Right renal pelvis (tissue), 4 donors: ENCODE measurements around the gene NUDT13. TPM values are rescaled to one million over a fixed set of nuclear protein-coding genes. Genes with fewer than 3 reads are reported as not detected.

ENCODE experiments used
- DNase-seq, 4 donors: peaks; one replicate each; pipeline ENCODE4 v3.0.0-alpha.2; 2013; ENCODE audit warnings: low read depth in 4 of 4, low spot score in 3 of 4, missing footprints in 1 of 4
- polyA plus RNA-seq, 4 donors: library from polyadenylated mRNA; unstranded; fragments of 120-200 nt; gene quantifications; one replicate each; pipeline ENCODE4 v1.2.1, GENCODE V29; 2013; ENCODE audit not compliant: insufficient read length in 4 of 4

The NUDT13 gene
- 1 to 10 TPM; 4.8 to 7.0 (median 5.5) TPM for polyA plus RNA-seq

DNA sequence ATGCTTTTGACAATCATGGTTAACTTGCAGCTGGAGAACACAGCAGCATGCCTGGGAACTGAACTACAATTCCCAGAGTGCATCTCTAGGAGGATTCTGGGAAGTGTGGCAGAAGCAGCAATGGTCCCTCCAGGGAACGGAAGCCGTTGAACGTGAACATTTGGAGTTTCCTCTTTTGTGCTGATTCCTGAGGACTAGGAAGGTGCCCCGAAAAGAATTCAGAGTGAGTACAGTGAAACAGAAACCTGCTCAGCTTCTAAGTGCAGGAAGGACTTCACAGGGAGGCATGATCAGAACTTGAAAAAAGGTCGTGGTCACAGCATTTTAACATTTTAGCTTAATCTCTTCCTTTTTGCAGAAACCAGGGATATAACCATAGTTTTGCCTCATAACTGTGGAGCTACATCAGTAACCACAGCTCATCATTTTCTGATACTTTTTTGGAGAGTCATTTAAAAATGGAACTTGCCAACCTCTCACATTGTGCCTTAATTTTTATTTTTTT lies at the start of gene NUDT13:
Gene NUDT13, plus strand, starts transcription at position 111 of the 505 bp plus-strand sequence. CDS start 3,911 bp downstream, outside the sequence.
- DNase-seq: peak; percentile 70 to 79 (median 74)

- DNase-seq: peak in 1 of 4 donors; percentile 15
Observed at GRCh38 chr10:73060738-73061635, 49.3 kb upstream of the NUDT13 start.

- no peak for DNase-seq
Observed at GRCh38 chr10:73061743-73062142, 48.5 kb upstream of the NUDT13 start.

DNA sequence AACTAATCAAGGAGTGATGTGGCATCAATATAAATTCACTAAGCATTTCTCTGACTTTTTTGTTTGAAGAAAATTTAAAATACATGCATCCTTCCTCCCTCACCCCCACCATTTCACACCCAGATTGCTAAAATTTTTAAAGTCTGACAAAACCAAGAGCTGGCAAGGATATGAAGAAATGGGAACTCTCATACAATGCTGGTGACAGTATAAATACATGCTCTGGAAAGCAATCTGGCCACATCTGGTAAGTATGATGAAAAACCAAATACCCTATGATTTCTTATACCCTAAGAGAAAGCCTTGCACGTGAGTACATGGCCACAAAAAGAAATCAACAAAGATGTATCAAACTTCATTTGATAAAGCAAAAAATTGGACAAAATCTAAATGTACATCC lies 44.8 kb upstream of the NUDT13 start:
- no peak for DNase-seq

DNA sequence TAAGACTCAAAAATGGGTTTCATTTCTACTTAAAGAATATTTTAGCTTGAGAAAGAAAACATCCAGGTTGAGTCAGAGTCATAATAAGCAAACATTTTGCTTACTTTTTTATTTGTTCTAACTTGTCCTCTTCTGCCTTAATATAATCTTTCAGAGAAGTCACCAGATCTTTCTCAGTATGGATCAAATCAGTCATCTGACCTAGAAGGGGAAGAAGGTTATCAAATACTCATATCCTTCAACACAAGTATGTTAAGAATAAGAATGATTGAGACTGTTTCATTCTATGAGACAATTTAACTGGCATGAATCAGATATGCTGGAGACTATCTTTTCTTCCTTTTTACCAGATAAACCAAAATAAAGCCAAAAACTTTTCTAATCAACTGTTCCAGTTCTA lies 36.6 kb upstream of the NUDT13 start:
- no peak for DNase-seq

GRCh38 chr10:73075829-73076228 lies 34.4 kb upstream of the NUDT13 start:
- DNase-seq: no peak

DNA sequence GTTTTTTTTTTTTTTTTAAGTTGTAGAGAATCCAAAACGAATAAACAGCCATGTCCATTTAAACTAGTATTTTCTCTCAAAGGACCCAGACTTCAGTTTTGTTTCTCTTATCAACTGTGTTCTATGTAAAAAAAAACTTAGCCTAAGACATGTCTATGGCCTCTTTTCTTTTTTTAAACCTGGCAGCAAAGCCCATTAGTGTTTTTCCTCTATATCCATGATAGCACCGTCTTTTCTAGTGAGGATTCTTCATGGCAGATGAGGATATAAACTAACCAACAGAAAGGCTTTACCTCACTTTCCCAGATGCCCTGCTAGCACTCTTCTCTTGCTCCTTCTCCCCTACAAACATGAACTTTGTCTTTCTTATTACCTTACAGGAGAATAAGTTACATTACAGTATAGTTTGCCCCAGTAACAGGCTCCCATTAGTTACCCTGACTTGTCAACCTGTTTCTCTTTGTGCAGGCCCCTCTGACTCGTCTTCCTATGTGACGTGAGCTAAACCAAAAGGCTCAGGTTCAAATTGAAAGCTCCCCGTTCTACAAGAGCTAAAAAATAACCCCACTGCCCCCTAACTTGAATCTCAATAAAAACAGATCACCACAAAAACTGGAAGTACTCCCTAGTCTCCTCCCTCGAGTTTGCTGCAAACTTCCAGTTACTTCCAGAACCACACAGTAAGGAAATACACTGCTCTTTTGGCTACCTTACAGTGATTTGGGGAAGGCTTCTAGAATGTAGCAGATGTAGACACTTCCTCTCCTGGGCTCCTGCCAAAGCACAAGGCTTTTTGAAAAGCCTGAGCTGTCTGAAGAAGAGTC lies 33.7 kb upstream of the NUDT13 start:
- peak in 1 of 4 donors; percentile 56 for DNase-seq

DNA sequence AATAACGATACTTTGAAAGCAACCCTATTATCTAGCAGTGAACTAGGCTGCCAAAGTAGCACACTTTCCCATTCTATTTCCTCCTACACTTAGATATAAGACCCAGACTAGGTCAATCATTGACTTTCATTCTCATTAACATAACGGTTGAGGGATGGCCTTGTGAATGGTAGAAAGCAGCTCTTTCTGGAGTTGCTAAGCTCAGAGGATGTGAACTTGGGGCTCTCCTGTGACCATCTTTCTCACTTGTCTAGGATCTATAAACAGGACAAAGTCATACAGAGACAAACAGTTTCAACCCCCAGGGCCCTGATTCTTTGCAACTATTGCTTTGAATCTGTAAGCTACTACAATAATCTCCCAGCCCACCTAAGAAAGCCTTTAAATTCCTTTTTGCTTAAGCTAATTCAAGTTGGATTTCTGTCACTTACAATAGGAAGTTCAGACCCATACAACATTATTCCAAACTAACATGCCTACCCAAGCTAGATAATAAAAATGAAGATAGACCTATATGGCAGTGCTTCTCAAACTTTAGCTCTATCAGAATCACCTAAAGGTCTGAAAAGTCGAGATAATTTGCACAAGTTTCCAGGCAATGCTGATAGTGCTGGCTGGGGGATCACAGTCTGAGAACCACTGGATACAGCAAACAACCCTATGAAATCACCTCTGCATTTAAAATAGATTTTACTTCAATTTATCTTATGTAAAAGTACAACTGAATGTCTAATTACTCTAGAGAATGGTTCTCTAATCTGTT lies 30.3 kb upstream of the NUDT13 start:
- DNase-seq: peak in 1 of 4 donors; percentile 12

DNA sequence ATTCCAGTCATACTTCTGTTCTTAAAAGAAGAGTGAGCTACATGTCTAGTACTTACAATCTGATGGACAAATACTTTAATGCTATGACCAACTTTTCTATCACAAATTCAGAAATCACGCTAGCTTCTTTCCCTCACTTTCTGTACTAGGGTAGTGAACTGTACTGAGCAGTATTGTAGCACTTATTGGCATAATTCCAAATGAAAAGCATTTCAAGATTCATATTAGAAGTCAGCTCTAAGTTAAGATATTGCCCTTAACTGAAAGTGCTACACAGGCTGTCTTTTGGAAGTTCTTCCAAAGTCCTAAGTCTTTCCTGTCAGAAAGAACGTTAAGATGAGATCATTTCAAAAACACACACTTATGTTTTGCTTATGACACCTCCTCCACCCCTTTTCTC lies 27.0 kb upstream of the NUDT13 start:
- DNase-seq: no peak

GRCh38 chr10:73084209-73084608 lies 26.0 kb upstream of the NUDT13 start:
- DNase-seq: no peak

DNA sequence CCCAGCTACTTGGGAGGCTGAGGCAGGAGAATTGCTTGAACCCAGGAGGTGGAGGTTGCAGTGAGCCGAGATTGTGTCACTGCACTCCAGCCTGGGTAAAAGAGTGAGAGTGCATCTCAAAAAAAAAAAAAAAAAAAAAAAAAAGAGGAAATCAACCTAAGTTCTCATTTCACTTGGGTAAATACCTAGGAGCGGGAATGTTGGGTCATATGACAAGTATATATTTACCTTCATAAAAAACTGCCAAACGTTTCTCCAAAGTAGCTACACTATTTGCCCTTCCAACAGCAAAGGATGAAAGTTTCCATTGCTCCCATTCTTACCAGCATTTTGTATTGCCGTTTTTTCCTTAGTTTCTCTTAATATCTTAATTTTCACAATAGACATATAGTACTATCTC lies 23.4 kb upstream of the NUDT13 start:
- DNase-seq: no peak

DNA sequence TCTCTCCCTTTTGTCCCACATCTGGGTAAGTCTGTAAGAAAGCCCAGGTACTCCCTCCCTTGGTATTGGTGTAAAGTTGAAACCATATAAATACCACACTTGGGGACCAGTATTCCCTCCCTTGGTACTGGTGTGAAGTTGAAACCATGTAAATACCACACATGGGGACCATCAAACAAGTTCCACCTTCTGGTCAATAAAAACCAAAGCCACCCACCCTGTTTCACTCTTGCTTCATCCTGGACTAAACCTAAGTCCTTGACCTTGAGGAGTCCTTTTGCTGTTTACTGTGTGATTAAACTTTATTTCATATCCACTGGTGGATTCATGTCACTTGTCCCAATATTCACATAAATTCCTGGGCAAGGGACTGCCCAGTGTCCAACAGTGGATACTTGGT lies 22.0 kb upstream of the NUDT13 start:
- no peak for DNase-seq

- no peak for DNase-seq
Observed at GRCh38 chr10:73092830-73093229, 17.4 kb upstream of the NUDT13 start.

- peak in 1 of 4 donors; percentile 5 for DNase-seq
Observed at GRCh38 chr10:73093922-73094850, 16.1 kb upstream of the NUDT13 start.

- DNase-seq: peak in 1 of 4 donors; percentile 8
Observed at GRCh38 chr10:73094986-73095480, 15.2 kb upstream of the NUDT13 start.

DNA sequence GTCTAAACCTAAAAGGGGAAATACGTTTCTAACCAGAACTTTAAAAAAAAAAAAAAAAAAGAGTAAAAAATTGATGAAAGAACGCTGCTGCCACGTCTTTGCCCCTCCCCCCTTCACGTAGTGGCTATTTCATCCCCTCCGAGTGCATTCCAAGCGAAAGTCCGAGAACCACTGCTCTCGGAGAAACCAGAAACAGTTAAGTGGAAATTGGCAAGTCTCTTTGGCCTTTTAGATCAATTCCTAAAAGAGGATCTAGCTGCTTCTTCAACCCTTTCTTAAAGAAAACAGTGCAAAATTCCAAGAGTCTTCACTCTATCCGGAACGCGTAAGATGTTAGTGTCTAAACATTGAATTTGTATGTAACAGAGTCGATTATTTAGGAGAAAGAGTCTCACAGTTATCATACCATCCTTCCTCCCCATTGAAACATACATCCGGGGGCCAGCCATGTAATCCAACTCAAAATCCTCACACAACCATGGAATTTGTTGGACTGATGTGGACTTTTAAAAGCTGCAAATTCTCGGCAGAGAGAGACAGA lies 14.7 kb upstream of the NUDT13 start:
- DNase-seq: peak; percentile 65 to 72 (median 68)

DNA sequence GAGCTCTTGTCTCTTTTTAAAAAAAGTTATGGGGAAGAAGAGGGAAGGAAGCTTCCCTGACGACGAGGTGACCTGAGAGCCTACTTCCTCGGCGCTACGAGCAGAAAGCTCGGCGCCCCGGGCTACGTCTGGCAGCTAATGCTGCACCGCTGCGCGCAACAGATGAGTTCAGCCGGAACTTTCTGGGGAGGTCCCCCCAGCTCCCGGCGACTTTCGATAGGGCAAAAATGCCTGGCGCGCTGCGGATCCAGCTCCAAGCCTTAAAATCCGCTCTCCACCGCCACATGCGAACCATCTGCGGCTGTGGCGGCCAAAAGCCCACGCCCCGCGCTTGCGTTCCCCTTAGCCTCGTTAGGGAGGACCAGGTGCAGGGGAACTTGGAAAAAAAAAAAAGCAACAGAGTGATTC lies 14.2 kb upstream of the NUDT13 start:
- peak in 3 of 4 donors; percentile 51 to 61 (median 60) for DNase-seq

GRCh38 chr10:73096449-73097304 lies 13.6 kb upstream of the NUDT13 start, which contains the start of gene P4HA1:
Gene P4HA1 (minus strand): TSS chr10:73096866. CDS start chr10:73074883, 21,983 bp downstream.
- DNase-seq: peak; percentile 89 to 93 (median 92)
